Cardiac fibroblast (primary cell): Measurements from ENCODE around the gene CIZ1.
"Not testable (repeated sequence)": the region's sequence is repeated elsewhere in the genome, so short reads cannot be mapped to it uniquely, and the experiment has no call there.

ENCODE experiments used
- DNase-seq, 2 donors: peaks; one replicate each; pipeline versions ENCODE4 v3.0.0 to v3.0.0-alpha.2; 2010; ENCODE audit warnings: low read depth in 2 of 2
- H3K4me3 ChIP-seq, 2 donors: replicated peaks in 1 of 2; 1 replicate in 1 of 2; 2 replicates in 1 of 2; pipeline ENCODE4 v1.5.1; 2011; ENCODE audit warnings: low read depth in 2 of 2, low read length in 2 of 2, mild to moderate bottlenecking in 2 of 2, moderate library complexity in 1 of 2
- TF ChIP-seq, protein P1 (sequence below): IDR thresholded peaks from one replicate; pipeline ENCODE4 v1.5.1; 2011; ENCODE audit warnings: low read depth, mild to moderate bottlenecking, low read length, inconsistent platforms

CIZ1 gene

GRCh38 chr9:128182893-128183588, 8.3 kb downstream of the CIZ1 start:
- TF ChIP-seq, protein P1, sequence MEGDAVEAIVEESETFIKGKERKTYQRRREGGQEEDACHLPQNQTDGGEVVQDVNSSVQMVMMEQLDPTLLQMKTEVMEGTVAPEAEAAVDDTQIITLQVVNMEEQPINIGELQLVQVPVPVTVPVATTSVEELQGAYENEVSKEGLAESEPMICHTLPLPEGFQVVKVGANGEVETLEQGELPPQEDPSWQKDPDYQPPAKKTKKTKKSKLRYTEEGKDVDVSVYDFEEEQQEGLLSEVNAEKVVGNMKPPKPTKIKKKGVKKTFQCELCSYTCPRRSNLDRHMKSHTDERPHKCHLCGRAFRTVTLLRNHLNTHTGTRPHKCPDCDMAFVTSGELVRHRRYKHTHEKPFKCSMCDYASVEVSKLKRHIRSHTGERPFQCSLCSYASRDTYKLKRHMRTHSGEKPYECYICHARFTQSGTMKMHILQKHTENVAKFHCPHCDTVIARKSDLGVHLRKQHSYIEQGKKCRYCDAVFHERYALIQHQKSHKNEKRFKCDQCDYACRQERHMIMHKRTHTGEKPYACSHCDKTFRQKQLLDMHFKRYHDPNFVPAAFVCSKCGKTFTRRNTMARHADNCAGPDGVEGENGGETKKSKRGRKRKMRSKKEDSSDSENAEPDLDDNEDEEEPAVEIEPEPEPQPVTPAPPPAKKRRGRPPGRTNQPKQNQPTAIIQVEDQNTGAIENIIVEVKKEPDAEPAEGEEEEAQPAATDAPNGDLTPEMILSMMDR: no peak
- no peak overlapping the region for H3K4me3 ChIP-seq
- no peak for DNase-seq

GRCh38 chr9:128181480-128181879, 9.9 kb downstream of the CIZ1 start:
- peak; percentile 62 to 63 for DNase-seq
- not testable (repeated sequence) for H3K4me3 ChIP-seq
- TF ChIP-seq, protein P1: peak; percentile 49

DNA sequence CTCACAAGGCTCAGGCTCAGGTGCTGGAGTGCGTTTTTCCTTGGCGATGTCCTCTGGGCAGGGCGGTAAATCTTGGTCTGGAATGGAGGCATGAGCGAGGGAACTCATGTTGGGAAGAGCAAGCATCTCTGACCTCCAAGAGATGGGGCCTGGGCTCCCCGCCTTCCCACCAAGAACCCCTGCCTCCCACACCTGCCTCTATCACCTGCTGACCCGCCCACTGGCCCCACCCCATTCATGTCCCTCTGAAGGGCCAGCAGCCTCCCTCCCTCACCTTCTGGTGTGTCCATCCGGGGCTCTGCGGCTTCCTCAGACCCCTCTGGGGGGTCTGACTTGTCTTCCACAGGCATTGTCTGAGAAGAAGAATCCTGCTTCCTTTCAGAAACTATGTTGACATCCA, 10.9 kb downstream of the CIZ1 start:
- TF ChIP-seq, protein P1: no peak

GRCh38 chr9:128180001-128180400, 11.4 kb downstream of the CIZ1 start:
- TF ChIP-seq, protein P1: no peak
- no peak for DNase-seq
- H3K4me3 ChIP-seq: no peak overlapping the region

More for the DNA sequence above, 10.9 kb downstream of the CIZ1 start:
- H3K4me3 ChIP-seq: no peak overlapping the region
- no peak for DNase-seq

- no peak overlapping the region for H3K4me3 ChIP-seq
- no peak for DNase-seq
Observed at GRCh38 chr9:128178806-128179431, 12.5 kb downstream of the CIZ1 start.

GRCh38 chr9:128175726-128176125, 15.6 kb downstream of the CIZ1 start:
- no peak for DNase-seq

More at GRCh38 chr9:128178806-128179431, 12.5 kb downstream of the CIZ1 start:
- TF ChIP-seq, protein P1: no peak

More at GRCh38 chr9:128175726-128176125, 15.6 kb downstream of the CIZ1 start:
- TF ChIP-seq, protein P1: no peak
- H3K4me3 ChIP-seq: no peak overlapping the region
